Cardiac muscle cell (in vitro differentiated cells and primary cell): Measurements from ENCODE around the gene COMMD4. TPM values are rescaled to one million over a fixed set of nuclear protein-coding genes. Genes with fewer than 3 reads are reported as not detected.
A peak's percentile ranks its signal among the peaks of the same experiment; 100 is the strongest.

Experiments used
- DNase-seq, 2 donors: peaks; one replicate each; pipeline versions ENCODE4 v3.0.0 to v3.0.0-alpha.2; 2010 to 2017; ENCODE audit warnings: low read depth in 1 of 2, low spot score in 1 of 2
- H3K27ac ChIP-seq: fragments of 200-600 bp; sonication (generic); 2 replicates; pipeline ENCODE4 v1.5.1; 2016
- H3K27me3 ChIP-seq: fragments of 200-600 bp; sonication (generic); 2 replicates; pipeline ENCODE4 v1.6.0; 2016; ENCODE audit warnings: control low read depth
- H3K36me3 ChIP-seq: fragments of 200-600 bp; sonication (generic); 2 replicates; pipeline ENCODE4 v1.5.1; 2016; ENCODE audit warnings: control low read depth
- H3K4me1 ChIP-seq: fragments of 200-600 bp; sonication (generic); 2 replicates; pipeline ENCODE4 v1.8.1; 2017; ENCODE audit warnings: low read depth, mild to moderate bottlenecking, mixed run types
- H3K4me3 ChIP-seq: fragments of 200-600 bp; sonication (generic); 2 replicates; pipeline ENCODE4 v1.5.1; 2016; ENCODE audit warnings: mild to moderate bottlenecking
- H3K9me3 ChIP-seq: fragments of 200-600 bp; sonication (generic); 2 replicates; pipeline ENCODE4 v1.5.1; 2017; ENCODE audit warnings: low read depth, mild to moderate bottlenecking, control low read depth
- CTCF ChIP-seq: IDR thresholded peaks from 2 replicates; pipeline ENCODE4 v1.5.1; 2012; ENCODE audit warnings: low read depth, mild to moderate bottlenecking, low read length
- polyA plus RNA-seq: library from polyadenylated mRNA; unstranded; fragments of >200 nt; fragmentation: Nextera tagmentation; extraction: Ambion mirVana; gene quantifications from 2 replicates; pipeline ENCODE4 v1.2.1, GENCODE V29; 2016
- total RNA-seq: library from RNA; depleted of rRNA; stranded (reverse); fragments of >200 nt; gene quantifications from 2 replicates; pipeline ENCODE4 v1.2.3, GENCODE V29; 2016

The COMMD4 gene
- total and polyA plus RNA-seq, 2 experiments from 2014 or later: 66.3 to 98.8 TPM

GRCh38 chr15:75367406-75367912 is 31.6 kb downstream of the COMMD4 start:
- Histone ChIP-seq H3K4me3 (no peak overlapping the region), H3K9me3 (no peaks in the 10 kb centered on the region), H3K4me1 (peaks cover 6% of the 10 kb centered on the region), H3K36me3 (peaks cover 36% of the 10 kb centered on the region), H3K27ac (no peak overlapping the region), H3K27me3 (no peaks in the 10 kb centered on the region)
- no peak for TF ChIP-seq CTCF
- no peak for DNase-seq

- H3K27ac ChIP-seq: peak within 1 kb of the TSS; percentile 94
These were observed 32.2 kb downstream of the COMMD4 start, which contains the start of gene MAN2C1 for GRCh38 chr15:75367913-75368688. MAN2C1 (minus strand) TSS chr15:75368607; CDS start chr15:75368583, 24 bp downstream.

GRCh38 chr15:75368689-75369239 is 32.9 kb downstream of the COMMD4 start:
- H3K36me3 ChIP-seq: peaks cover 40% of the 10 kb centered on the region
- H3K27ac ChIP-seq: peak overlapping the region; percentile 94
- H3K4me1 ChIP-seq: peaks cover 6% of the 10 kb centered on the region
- H3K9me3 ChIP-seq: no peaks in the 10 kb centered on the region
- no peak for DNase-seq
- no peak for TF ChIP-seq CTCF
- H3K4me3 ChIP-seq: peak overlapping the region; percentile 84
- no peaks in the 10 kb centered on the region for H3K27me3 ChIP-seq

More at GRCh38 chr15:75367913-75368688, 32.2 kb downstream of the COMMD4 start, which contains the start of gene MAN2C1:
- H3K9me3 ChIP-seq: no peaks in the 10 kb centered on the region
- peaks cover 6% of the 10 kb centered on the region for H3K4me1 ChIP-seq
- DNase-seq: peak; percentile 95 to 97
- H3K4me3 ChIP-seq: peak within 1 kb of the TSS; percentile 84
- TF ChIP-seq CTCF: peak; percentile 77
- H3K27me3 ChIP-seq: no peaks in the 10 kb centered on the region
- peaks cover 36% of the 10 kb centered on the region for H3K36me3 ChIP-seq

- Histone ChIP-seq H3K4me1 (peaks cover 6% of the 10 kb centered on the region), H3K27me3 (no peaks in the 10 kb centered on the region), H3K9me3 (no peaks in the 10 kb centered on the region), H3K36me3 (peaks cover 47% of the 10 kb centered on the region), H3K27ac (peak overlapping the region; percentile 94), H3K4me3 (no peak overlapping the region)
- no peak for TF ChIP-seq CTCF
- DNase-seq: no peak
These were observed 34.2 kb downstream of the COMMD4 start for GRCh38 chr15:75369897-75370581.

- no peak for DNase-seq
- no peaks in the 10 kb centered on the region for H3K27me3 ChIP-seq
- no peak for TF ChIP-seq CTCF
- peaks cover 48% of the 10 kb centered on the region for H3K36me3 ChIP-seq
- no peaks in the 10 kb centered on the region for H3K9me3 ChIP-seq
- H3K4me3 ChIP-seq: no peak overlapping the region
- H3K4me1 ChIP-seq: peaks cover 6% of the 10 kb centered on the region
- no peak overlapping the region for H3K27ac ChIP-seq
These were observed 35.6 kb downstream of the COMMD4 start for GRCh38 chr15:75371486-75371885.
